GM19455 (cell line): Measurements from ENCODE around the gene GPAT2.
"Not testable (repeated sequence)": the region's sequence is repeated elsewhere in the genome, so short reads cannot be mapped to it uniquely, and the experiment has no call there.

ENCODE experiments used
- ATAC-seq: cut with Tn5 transposase; IDR thresholded peaks from one replicate; pipeline ENCODE4 v1.9.1; 2021; ENCODE audit not compliant: unreplicated experiment

GPAT2 gene, protein sequence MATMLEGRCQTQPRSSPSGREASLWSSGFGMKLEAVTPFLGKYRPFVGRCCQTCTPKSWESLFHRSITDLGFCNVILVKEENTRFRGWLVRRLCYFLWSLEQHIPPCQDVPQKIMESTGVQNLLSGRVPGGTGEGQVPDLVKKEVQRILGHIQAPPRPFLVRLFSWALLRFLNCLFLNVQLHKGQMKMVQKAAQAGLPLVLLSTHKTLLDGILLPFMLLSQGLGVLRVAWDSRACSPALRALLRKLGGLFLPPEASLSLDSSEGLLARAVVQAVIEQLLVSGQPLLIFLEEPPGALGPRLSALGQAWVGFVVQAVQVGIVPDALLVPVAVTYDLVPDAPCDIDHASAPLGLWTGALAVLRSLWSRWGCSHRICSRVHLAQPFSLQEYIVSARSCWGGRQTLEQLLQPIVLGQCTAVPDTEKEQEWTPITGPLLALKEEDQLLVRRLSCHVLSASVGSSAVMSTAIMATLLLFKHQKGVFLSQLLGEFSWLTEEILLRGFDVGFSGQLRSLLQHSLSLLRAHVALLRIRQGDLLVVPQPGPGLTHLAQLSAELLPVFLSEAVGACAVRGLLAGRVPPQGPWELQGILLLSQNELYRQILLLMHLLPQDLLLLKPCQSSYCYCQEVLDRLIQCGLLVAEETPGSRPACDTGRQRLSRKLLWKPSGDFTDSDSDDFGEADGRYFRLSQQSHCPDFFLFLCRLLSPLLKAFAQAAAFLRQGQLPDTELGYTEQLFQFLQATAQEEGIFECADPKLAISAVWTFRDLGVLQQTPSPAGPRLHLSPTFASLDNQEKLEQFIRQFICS

DNA sequence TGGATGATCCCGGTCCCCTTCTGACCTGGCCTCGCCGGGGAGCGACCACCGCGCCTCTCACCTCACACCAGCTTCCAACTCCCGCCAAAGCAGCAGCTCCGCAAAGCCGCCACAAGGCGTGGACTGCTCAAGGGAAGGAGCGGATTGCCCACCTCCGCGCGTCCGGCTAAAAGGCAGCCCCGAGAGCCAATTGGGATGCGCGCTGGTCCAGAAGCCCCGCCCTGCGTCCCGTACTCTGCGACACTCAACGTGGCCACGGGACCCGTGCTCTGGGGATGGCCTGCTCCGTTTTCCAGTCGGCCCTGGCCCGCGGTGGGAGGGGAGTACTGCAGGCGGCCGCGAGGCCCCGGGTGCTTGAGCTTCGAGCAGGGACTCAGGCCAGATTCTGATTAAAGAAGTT is at the start of gene GPAT2:
GPAT2 (minus strand) TSS at position 125 of the 400 bp plus-strand sequence. CDS start 2,557 bp downstream, outside the sequence.
- not testable (repeated sequence) for ATAC-seq

- no peak for ATAC-seq
Observed at GRCh38 chr2:96083989-96084857, 49.5 kb upstream of the GPAT2 start.

GRCh38 chr2:96083064-96083939 is 48.6 kb upstream of the GPAT2 start:
- ATAC-seq: no peak

GRCh38 chr2:96082211-96083063 is 47.7 kb upstream of the GPAT2 start:
- ATAC-seq: no peak

GRCh38 chr2:96081042-96081441 is 46.3 kb upstream of the GPAT2 start:
- no peak for ATAC-seq

- ATAC-seq: no peak
Observed at GRCh38 chr2:96075199-96075771, 40.6 kb upstream of the GPAT2 start.

DNA sequence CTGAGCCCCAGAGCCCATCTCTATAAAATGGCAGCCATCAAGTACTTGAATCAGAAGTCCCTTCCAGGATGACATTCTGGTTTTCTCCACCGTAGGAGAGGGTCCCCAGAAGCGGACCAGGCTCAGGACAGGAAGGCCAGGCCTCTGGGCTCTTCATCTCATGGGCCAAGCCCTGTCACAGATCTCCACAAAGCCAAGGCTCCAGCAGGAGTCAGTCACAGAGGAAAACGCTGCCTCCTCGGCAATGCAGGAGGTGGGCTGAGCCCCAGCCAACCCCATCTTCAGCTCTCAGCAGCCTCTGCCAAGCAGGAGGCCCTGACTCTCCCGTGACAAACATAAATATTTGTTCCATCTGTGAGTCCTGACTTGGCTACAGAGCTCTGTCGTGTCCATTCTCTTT is 39.4 kb upstream of the GPAT2 start:
- ATAC-seq: no peak

GRCh38 chr2:96073170-96073775 is 38.6 kb upstream of the GPAT2 start:
- no peak for ATAC-seq

DNA sequence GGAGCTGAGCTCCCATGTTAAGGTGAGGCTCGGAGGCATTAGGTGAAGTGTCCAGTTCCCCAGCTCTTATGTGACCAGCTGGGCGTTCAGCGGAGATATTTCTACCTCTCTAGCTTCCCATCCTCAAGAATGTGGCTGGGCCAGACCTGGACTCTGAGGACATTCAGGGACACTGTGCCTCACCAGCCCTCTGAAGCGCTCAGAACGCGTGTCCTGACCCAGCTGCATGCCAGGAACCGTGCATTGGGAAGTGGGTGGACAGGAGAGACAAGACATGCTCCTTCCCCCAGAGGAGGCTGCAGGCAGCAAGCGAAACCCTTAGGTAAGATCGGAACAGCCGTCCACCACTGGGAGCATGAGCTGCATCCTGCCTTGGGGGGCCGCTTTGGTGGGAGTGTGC is 38.0 kb upstream of the GPAT2 start:
- ATAC-seq: no peak

DNA sequence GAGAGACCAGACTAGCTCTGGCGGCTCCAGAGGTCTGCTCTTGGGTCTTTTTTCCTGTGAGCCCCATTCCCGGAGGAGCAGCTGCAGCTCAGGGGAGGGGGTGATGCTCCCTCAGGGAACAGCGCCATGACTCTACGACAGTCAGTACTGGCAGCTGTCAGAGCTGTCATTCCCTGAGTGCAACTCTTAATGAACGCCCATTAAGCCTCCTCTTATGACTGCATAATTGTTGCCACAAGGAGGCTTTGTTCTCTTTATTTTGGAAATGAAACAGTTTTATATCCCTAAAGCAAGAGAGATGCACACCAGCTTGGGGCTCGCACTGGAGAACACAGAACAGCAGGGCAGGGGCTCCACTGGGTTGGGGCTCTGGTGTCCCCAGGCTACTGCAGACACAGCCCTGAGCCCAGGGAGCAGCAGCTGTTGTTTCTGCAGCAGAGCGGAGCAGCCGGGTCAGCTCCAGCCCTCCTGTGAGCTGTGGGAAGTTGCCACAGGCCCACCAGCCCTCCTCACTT is 37.3 kb upstream of the GPAT2 start:
- ATAC-seq: not testable (repeated sequence)

- ATAC-seq: not testable (repeated sequence)
Observed at GRCh38 chr2:96071087-96071976, 36.6 kb upstream of the GPAT2 start.

- ATAC-seq: not testable (repeated sequence)
Observed at GRCh38 chr2:96070351-96070750, 35.6 kb upstream of the GPAT2 start.

GRCh38 chr2:96069878-96070277 is 35.2 kb upstream of the GPAT2 start:
- not testable (repeated sequence) for ATAC-seq

DNA sequence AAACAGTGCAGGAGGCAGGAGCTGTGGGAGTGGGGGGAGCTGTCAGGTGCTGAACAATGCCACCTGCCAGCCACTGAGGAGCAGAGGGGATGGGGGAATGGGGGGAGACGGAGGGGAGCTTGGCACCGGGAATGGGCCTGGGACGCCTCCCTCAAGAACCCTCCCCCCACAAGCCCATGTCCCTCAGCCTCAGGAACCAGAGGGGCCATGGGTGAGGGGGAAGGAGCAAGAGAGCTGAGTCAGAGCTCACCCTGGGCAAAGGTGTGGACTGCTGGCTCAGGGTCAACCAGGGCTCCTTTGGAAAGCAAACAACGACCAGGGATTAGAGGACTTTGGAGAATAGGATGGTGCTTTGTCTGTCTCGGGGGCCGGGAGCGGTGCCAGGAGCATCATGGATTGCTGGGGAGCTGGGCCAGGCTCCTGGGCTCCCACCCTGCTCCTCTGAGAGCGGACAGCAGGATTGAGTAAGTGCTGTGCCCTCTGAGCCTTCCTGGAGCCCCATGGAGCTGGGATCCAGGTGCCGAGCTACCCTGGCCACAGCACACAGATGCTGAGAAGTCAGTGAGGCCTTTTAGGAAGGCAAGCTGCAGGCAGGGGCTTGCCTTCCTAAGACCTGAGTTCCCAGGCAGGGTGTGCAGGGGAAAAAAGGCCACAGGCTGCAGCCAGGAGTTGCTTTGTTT is 33.3 kb upstream of the GPAT2 start:
- ATAC-seq: not testable (repeated sequence)

DNA sequence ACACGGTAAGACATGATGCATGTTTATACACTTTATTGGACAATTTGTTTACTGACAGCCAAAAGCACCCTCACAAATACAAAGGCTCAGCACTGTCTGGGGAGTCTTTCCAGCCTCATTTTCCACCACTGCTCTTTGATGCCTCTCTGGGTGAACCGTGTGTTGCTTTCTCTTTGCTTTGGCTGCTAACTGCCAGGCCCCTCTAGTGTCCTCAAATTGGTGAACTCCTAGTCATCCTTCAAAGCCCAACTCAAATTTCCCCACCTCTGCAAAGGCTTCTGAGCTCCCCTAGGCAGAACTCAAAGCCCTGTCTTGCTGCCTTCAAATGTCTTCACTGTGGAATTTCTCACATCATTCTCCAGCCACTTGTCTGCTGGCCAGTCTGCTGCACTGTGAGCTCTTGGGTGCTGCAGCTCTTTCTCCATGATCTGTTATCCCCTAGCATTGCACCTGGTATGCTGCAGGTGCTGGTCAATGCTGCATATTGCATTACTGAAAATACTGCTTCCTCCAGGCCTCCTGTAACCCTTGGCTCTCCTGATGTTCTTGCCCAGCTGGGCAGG is 32.5 kb upstream of the GPAT2 start:
- ATAC-seq: not testable (repeated sequence)

DNA sequence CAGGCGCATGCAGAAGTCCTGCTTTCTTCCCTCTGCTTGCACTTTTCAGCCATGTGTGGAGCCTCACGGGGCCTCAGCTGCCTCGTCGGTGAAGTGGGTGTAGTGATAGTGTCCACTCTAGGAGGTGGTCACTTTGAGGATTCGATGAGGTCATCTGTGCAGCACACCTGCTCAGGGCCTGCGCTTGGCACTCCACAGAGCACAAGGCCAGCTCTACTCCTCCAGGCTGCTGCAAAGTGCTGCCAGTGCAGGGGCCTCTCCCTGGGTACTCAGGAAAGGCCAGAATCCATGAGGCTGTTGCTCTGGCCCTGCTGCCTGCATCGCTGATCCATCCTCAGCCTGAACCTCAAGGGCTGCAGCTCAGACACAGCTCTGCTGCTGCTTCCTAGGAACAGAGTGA is 31.8 kb upstream of the GPAT2 start:
- not testable (repeated sequence) for ATAC-seq
